NCI-H2107 treated with DMSO at 0.1 percent for 48 hours (cell line): ENCODE results near the gene EEF2K.
A peak's percentile ranks its signal among the peaks of the same experiment; 100 is the strongest.
"Not testable (repeated sequence)": the region's sequence is repeated elsewhere in the genome, so short reads cannot be mapped to it uniquely, and the experiment has no call there.

ENCODE experiments used
- DNase-seq: peaks from one replicate; lab custom pipeline; 2025; ENCODE audit not compliant: unreplicated experiment; lab: John Stamatoyannopoulos, UW

Gene EEF2K

GRCh38 chr16:22210285-22210684 is 4.2 kb downstream of the EEF2K start:
- DNase-seq, result no peak

GRCh38 chr16:22210854-22211253 is 4.8 kb downstream of the EEF2K start:
- DNase-seq, result no peak

GRCh38 chr16:22213236-22213635 is 7.2 kb downstream of the EEF2K start:
- DNase-seq, result no peak

GRCh38 chr16:22213801-22214200 is 7.7 kb downstream of the EEF2K start:
- no peak for DNase-seq

GRCh38 chr16:22214402-22214801 is 8.3 kb downstream of the EEF2K start:
- DNase-seq, result no peak

GRCh38 chr16:22214889-22215288 is 8.8 kb downstream of the EEF2K start:
- no peak for DNase-seq

GRCh38 chr16:22216191-22216831 is 10.2 kb downstream of the EEF2K start:
- peak; percentile 61 for DNase-seq

GRCh38 chr16:22216832-22217225 is 10.8 kb downstream of the EEF2K start:
- DNase-seq, result not testable (repeated sequence)

GRCh38 chr16:22217890-22218730 is 12.0 kb downstream of the EEF2K start:
- no peak for DNase-seq

- DNase-seq, result no peak
Observed at GRCh38 chr16:22219389-22220068, 13.5 kb downstream of the EEF2K start.

- DNase-seq, result no peak
Observed at GRCh38 chr16:22220069-22220440, 14.0 kb downstream of the EEF2K start.

GRCh38 chr16:22220714-22221113 is 14.6 kb downstream of the EEF2K start:
- no peak for DNase-seq

GRCh38 chr16:22222006-22222405 is 15.9 kb downstream of the EEF2K start:
- DNase-seq, result no peak

- DNase-seq, result no peak
Observed at GRCh38 chr16:22222998-22223397, 16.9 kb downstream of the EEF2K start.

- DNase-seq, result no peak
Observed at GRCh38 chr16:22225060-22225459, 19.0 kb downstream of the EEF2K start.

GRCh38 chr16:22229889-22230288 is 23.8 kb downstream of the EEF2K start:
- no peak for DNase-seq

GRCh38 chr16:22232277-22233036 is 26.4 kb downstream of the EEF2K start:
- DNase-seq, result peak; percentile 66

- DNase-seq, result no peak
Observed at GRCh38 chr16:22233037-22233372, 26.9 kb downstream of the EEF2K start.

GRCh38 chr16:22235839-22236745 is 30.0 kb downstream of the EEF2K start:
- DNase-seq, result no peak

GRCh38 chr16:22239131-22239805 is 33.2 kb downstream of the EEF2K start:
- no peak for DNase-seq
